GM23338 (cell line): ENCODE data around the gene THBS4. TPM values are rescaled to one million over a fixed set of nuclear protein-coding genes. Genes with fewer than 3 reads are reported as not detected.
A peak's percentile ranks its signal among the peaks of the same experiment; 100 is the strongest.

Source experiments
- ATAC-seq: fragments of 200-7000 bp; cut with Tn5 transposase; 3 replicates; pipeline ENCODE4 v1.9.1; 2020
- DNase-seq: peaks from one replicate; pipeline ENCODE4 v3.0.0-alpha.2; 2015; ENCODE audit warnings: low spot score
- H2AFZ ChIP-seq: fragments of 200-600 bp; sonication (generic); 2 replicates; pipeline ENCODE4 v1.8.0; 2016; ENCODE audit warnings: antibody characterized with exemption, mild to moderate bottlenecking, moderate library complexity
- H3F3A ChIP-seq: fragments of 200-600 bp; sonication (generic); replicated peaks from 2 replicates; pipeline ENCODE4 v1.8.0; 2017; ENCODE audit warnings: antibody characterized with exemption, mixed run types, low read depth
- H3K27ac ChIP-seq: fragments of 200-600 bp; sonication (generic); 2 replicates; pipeline ENCODE4 v1.6.1; 2016; ENCODE audit warnings: low read depth
- H3K27me3 ChIP-seq: fragments of 200-600 bp; sonication (generic); 2 replicates; pipeline ENCODE4 v1.8.0; 2016; ENCODE audit warnings: mild to moderate bottlenecking, mixed run types, moderate library complexity; ENCODE audit not compliant: insufficient read depth
- H3K36me3 ChIP-seq: fragments of 200-600 bp; sonication (generic); 2 replicates; pipeline ENCODE4 v1.8.0; 2016; ENCODE audit warnings: mild to moderate bottlenecking; ENCODE audit not compliant: insufficient read depth
- H3K4me1 ChIP-seq: fragments of 200-600 bp; sonication (generic); 2 replicates; pipeline ENCODE4 v1.8.0; 2016; ENCODE audit warnings: mild to moderate bottlenecking, moderate library complexity; ENCODE audit not compliant: insufficient read depth
- H3K4me2 ChIP-seq: fragments of 200-600 bp; sonication (generic); 2 replicates; pipeline ENCODE4 v1.7.1; 2017; ENCODE audit warnings: mixed run types
- H3K4me3 ChIP-seq: fragments of 200-600 bp; sonication (generic); 2 replicates; pipeline ENCODE4 v1.6.1; 2016; ENCODE audit warnings: mixed run types
- H3K79me2 ChIP-seq: fragments of 200-600 bp; sonication (generic); replicated peaks from 2 replicates; pipeline ENCODE4 v1.8.0; 2017; ENCODE audit warnings: mild to moderate bottlenecking; ENCODE audit not compliant: insufficient read depth
- H3K9me2 ChIP-seq: fragments of 200-600 bp; sonication (generic); 2 replicates; pipeline ENCODE4 v1.8.0; 2017; ENCODE audit not compliant: insufficient read depth
- H4K20me1 ChIP-seq: fragments of 200-600 bp; sonication (generic); replicated peaks from 2 replicates; pipeline ENCODE4 v1.8.0; 2017; ENCODE audit warnings: mild to moderate bottlenecking; ENCODE audit not compliant: insufficient read depth
- H3K27ac Mint-ChIP-seq: 2 replicates; pipeline ENCODE4 v1.8.0; 2020; ENCODE audit warnings: inconsistent platforms, mild to moderate bottlenecking, moderate library complexity, mixed read lengths
- H3K27me3 Mint-ChIP-seq: 3 replicates; pipeline ENCODE4 v1.8.0; 2022; ENCODE audit warnings: low read depth, mild to moderate bottlenecking, moderate library complexity, mixed read lengths, inconsistent platforms; ENCODE audit not compliant: insufficient read depth, poor library complexity
- H3K36me3 Mint-ChIP-seq: 3 replicates; pipeline ENCODE4 v1.8.0; 2021; ENCODE audit warnings: low read depth, mild to moderate bottlenecking, inconsistent platforms, moderate library complexity, mixed read lengths
- H3K4me1 Mint-ChIP-seq: 3 replicates; pipeline ENCODE4 v1.8.0; 2020; ENCODE audit warnings: mild to moderate bottlenecking, inconsistent platforms, mixed read lengths
- H3K4me3 Mint-ChIP-seq: 3 replicates; pipeline ENCODE4 v1.8.0; 2021; ENCODE audit warnings: moderate library complexity, mild to moderate bottlenecking, inconsistent platforms, mixed read lengths
- H3K9me3 Mint-ChIP-seq: 3 replicates; pipeline ENCODE4 v1.8.0; 2020; ENCODE audit warnings: moderate library complexity, mild to moderate bottlenecking, inconsistent platforms, mixed read lengths
- CREB1 ChIP-seq: fragments of 250-450 bp; sonication (Bioruptor Pico); IDR thresholded peaks from 2 replicates; pipeline ENCODE4 v1.5.0; 2020; ENCODE audit warnings: low read depth, mild to moderate bottlenecking, moderate library complexity
- CTCF ChIP-seq, 2 experiments: fragments of 200-600 bp in 1 of 2; sonication (generic) in 1 of 2; conservative IDR thresholded peaks; 2 replicates each; pipeline versions ENCODE4 v1.5.1 to v1.6.1; 2016 to 2017; ENCODE audit warnings: antibody characterized with exemption in 2 of 2, low read depth in 2 of 2, mild to moderate bottlenecking in 2 of 2, moderate library complexity in 1 of 2
- ETS1 ChIP-seq: IDR thresholded peaks from 2 replicates; pipeline ENCODE4 v1.6.1; 2016; ENCODE audit warnings: antibody characterized with exemption
- EZH2 ChIP-seq: fragments of 200-600 bp; sonication (generic); IDR thresholded peaks from one replicate; pipeline ENCODE4 v1.8.0; 2017; ENCODE audit warnings: antibody characterized with exemption, mild to moderate bottlenecking, low read depth; ENCODE audit not compliant: unreplicated experiment
- JUNB ChIP-seq: IDR thresholded peaks from one replicate; pipeline ENCODE4 v1.6.1; 2016; ENCODE audit warnings: antibody characterized with exemption; ENCODE audit not compliant: unreplicated experiment
- NANOG ChIP-seq: IDR thresholded peaks from 2 replicates; pipeline ENCODE4 v1.6.1; 2016; ENCODE audit warnings: antibody characterized with exemption, borderline replicate concordance
- POLR2AphosphoS5 ChIP-seq: IDR thresholded peaks from 2 replicates; pipeline ENCODE4 v1.6.1; 2016; ENCODE audit warnings: antibody characterized with exemption, low read depth
- REST ChIP-seq: IDR thresholded peaks from one replicate; pipeline ENCODE4 v1.6.1; 2018; ENCODE audit warnings: antibody characterized with exemption; ENCODE audit not compliant: unreplicated experiment
- STAT1 ChIP-seq: IDR thresholded peaks from one replicate; pipeline ENCODE4 v1.6.1; 2016; ENCODE audit warnings: antibody characterized with exemption; ENCODE audit not compliant: unreplicated experiment
- ZNF114 ChIP-seq: fragments of 250-450 bp; sonication (Bioruptor Pico); IDR thresholded peaks from 2 replicates; pipeline ENCODE4 v1.5.0; 2020; ENCODE audit warnings: mild to moderate bottlenecking, moderate library complexity
- ZNF331 ChIP-seq: fragments of 250-450 bp; sonication (Bioruptor Pico); IDR thresholded peaks from 2 replicates; pipeline ENCODE4 v1.5.0; 2020; ENCODE audit warnings: low read depth, mild to moderate bottlenecking, moderate library complexity
- ZNF462 ChIP-seq: fragments of 250-450 bp; sonication (Bioruptor Pico); IDR thresholded peaks from 2 replicates; pipeline ENCODE4 v1.5.0; 2020; ENCODE audit warnings: mild to moderate bottlenecking, moderate library complexity
- polyA plus RNA-seq: library from polyadenylated mRNA; unstranded; fragments of >200 nt; fragmentation: Nextera tagmentation; extraction: Ambion mirVana; gene quantifications from 2 replicates; pipeline ENCODE4 v1.2.1, GENCODE V29; 2016
- total RNA-seq: library from RNA; depleted of rRNA; stranded (reverse); fragments of >200 nt; shearing (Covaris generic); gene quantifications from 2 replicates; pipeline ENCODE4 v1.2.3, GENCODE V29; 2014

Gene THBS4
- total and polyA plus RNA-seq, 2 experiments from 2014 or later: 14.0 to 23.2 TPM

- H3K4me3 ChIP-seq: no peak overlapping the region
- ATAC-seq (peak; percentile 20), DNase-seq (peak; percentile 54)
- no peaks in the 10 kb centered on the region for H3K9me2 ChIP-seq
- H3K4me1 Mint-ChIP-seq: peaks cover 28% of the 10 kb centered on the region
- H3K4me2 ChIP-seq: no peak overlapping the region
- H3K9me3 Mint-ChIP-seq: no peaks in the 10 kb centered on the region; the same call in 2 of the 3 replicates
- peaks cover 23% of the 10 kb centered on the region; the same call in 1 of the 2 replicates for H3K4me1 ChIP-seq
- peak overlapping the region; percentile 48 for H2AFZ ChIP-seq
- H4K20me1 ChIP-seq: no peaks in the 10 kb centered on the region
- no peak overlapping the region for H3K4me3 Mint-ChIP-seq
- no peak for TF ChIP-seq ZNF462
- no peak for TF ChIP-seq ZNF114 (CRISPR knock-in tag)
- no peak for TF ChIP-seq STAT1
- TF ChIP-seq CREB1 (CRISPR knock-in tag): no peak
- no peak for TF ChIP-seq ZNF331 (CRISPR knock-in tag)
- TF ChIP-seq ETS1: no peak
- no peak for TF ChIP-seq JUNB
- no peak for TF ChIP-seq CTCF (conservative IDR thresholded peaks at IDR 0.05; ENCODE audit: low read depth in 2 of 2)
- TF ChIP-seq POLR2AphosphoS5: no peak
- TF ChIP-seq NANOG: no peak
- TF ChIP-seq EZH2: no peak
- TF ChIP-seq REST: no peak
- 0 out of 3 replicates have a peak, but pooled peaks cover 8% of the 10 kb centered on the region for H3K36me3 Mint-ChIP-seq
- no peaks in the 10 kb centered on the region for H3K36me3 ChIP-seq
- no peaks in the 10 kb centered on the region for H3K27me3 ChIP-seq
- no peak overlapping the region; the same call in 1 of the 2 replicates for H3K27ac Mint-ChIP-seq
- no peaks in the 10 kb centered on the region for H3F3A ChIP-seq
- H3K79me2 ChIP-seq: no peaks in the 10 kb centered on the region
- H3K27me3 Mint-ChIP-seq: peaks cover 17% of the 10 kb centered on the region
- H3K27ac ChIP-seq: peak overlapping the region; percentile 13
Measured at GRCh38 chr5:80093796-80094195, 58.6 kb downstream of the THBS4 start.
